ENCODE results near the gene PTPN2.
"Not testable (repeated sequence)": the region's sequence is repeated elsewhere in the genome, so short reads cannot be mapped to it uniquely, and the experiment has no call there.

DNA sequence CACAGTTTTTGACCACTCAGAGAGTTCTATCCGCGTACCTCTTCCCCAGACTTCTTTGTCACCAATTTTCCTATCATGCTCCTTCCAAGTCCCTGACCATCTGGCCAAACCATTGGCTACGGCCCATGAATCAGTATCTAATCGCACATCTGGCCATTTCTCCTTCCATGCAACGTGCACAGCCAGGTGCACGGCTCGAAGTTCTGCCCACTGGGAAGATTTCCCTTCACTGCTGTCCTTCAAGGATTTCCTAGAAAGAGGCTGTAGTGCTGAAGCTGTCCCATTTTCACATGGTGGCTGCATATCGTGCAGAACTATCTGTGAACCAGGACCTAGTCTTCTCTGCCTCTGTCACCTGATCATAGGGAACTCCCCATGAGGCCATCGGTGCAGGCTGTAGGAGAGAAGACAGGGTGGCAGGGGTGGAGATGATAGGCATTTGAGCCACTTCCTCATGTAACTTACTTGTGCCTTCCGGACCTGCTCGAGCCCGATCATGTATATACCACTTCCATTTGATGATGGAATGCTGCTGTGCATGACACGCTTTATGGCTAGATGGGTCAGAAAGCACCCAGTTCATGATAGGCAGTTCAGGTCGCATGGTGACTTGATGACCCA, 127.3 kb downstream of the PTPN2 start:
- TF ChIP-seq, protein P1, sequence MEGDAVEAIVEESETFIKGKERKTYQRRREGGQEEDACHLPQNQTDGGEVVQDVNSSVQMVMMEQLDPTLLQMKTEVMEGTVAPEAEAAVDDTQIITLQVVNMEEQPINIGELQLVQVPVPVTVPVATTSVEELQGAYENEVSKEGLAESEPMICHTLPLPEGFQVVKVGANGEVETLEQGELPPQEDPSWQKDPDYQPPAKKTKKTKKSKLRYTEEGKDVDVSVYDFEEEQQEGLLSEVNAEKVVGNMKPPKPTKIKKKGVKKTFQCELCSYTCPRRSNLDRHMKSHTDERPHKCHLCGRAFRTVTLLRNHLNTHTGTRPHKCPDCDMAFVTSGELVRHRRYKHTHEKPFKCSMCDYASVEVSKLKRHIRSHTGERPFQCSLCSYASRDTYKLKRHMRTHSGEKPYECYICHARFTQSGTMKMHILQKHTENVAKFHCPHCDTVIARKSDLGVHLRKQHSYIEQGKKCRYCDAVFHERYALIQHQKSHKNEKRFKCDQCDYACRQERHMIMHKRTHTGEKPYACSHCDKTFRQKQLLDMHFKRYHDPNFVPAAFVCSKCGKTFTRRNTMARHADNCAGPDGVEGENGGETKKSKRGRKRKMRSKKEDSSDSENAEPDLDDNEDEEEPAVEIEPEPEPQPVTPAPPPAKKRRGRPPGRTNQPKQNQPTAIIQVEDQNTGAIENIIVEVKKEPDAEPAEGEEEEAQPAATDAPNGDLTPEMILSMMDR (IDR thresholded peaks at IDR 0.05; ENCODE audit: borderline replicate concordance, extremely low read depth, low read length, poor library complexity, severe bottlenecking) = not testable (repeated sequence)
- not testable (repeated sequence) for TF ChIP-seq EZH2 (IDR thresholded peaks at IDR 0.05; ENCODE audit: borderline replicate concordance, low read depth, low read length, severe bottlenecking)
